GM12878 (cell line): ENCODE results near the gene HMOX1.

Experiments used
- LARP7 ChIP-seq: fragments of 450-650 bp; IDR thresholded peaks from 2 replicates; pipeline ENCODE4 v1.6.1; 2017; ENCODE audit warnings: mild to moderate bottlenecking
- SP1 ChIP-seq: IDR thresholded peaks from one replicate; pipeline ENCODE4 v1.6.1; 2011; ENCODE audit warnings: low read depth, low read length
- STAT1 ChIP-seq: fragments of 450-650 bp; conservative IDR thresholded peaks from 2 replicates; pipeline ENCODE4 v1.6.1; 2014; ENCODE audit warnings: antibody characterized with exemption, mild to moderate bottlenecking
- SUZ12 ChIP-seq: fragments of 200-600 bp; sonication (generic); IDR thresholded peaks from one replicate; pipeline ENCODE4 v1.6.1; 2018; ENCODE audit warnings: antibody characterized with exemption, mild to moderate bottlenecking; ENCODE audit not compliant: unreplicated experiment
- TF ChIP-seq, protein P1 (sequence below): IDR thresholded peaks from 2 replicates; pipeline ENCODE4 v1.6.1; 2011; ENCODE audit warnings: borderline replicate concordance, low read depth, mild to moderate bottlenecking, moderate library complexity, mixed read lengths, low read length; ENCODE audit not compliant: insufficient read depth; ENCODE audit errors: extremely low read length
- TF ChIP-seq, protein P2 (sequence below), 3 experiments: IDR thresholded peaks in 2 of 3; conservative IDR thresholded peaks in 1 of 3; 2 replicates each; pipeline ENCODE4 v1.5.1; 2011; ENCODE audit warnings: low read depth in 3 of 3, low read length in 3 of 3, mild to moderate bottlenecking in 3 of 3, control low read depth in 2 of 3, moderate library complexity in 2 of 3, inconsistent platforms in 1 of 3, mixed read lengths in 1 of 3; ENCODE audit not compliant: control insufficient read depth in 2 of 3, insufficient read depth in 1 of 3; ENCODE audit errors: extremely low read depth in 1 of 3

DNA sequence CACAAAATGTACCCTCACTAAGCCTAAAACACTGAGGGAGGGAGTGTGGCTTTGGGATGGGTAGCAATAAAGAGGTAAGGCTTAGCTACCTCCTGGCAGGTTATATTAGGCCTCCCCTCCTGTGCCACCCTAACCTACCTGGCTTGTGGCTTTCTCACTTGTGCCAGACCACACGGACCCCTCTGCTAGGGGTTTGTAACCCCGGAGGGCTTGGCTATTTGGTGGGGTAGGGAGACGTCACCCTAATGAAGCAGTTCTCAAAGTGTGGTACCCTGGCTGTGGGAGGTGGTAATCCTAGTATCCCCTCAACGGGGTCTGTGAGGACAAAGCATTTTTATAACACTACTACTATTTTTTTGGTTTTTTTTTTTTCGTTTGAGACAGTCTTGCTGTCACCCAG is 10.0 kb downstream of the HMOX1 start:
- TF ChIP-seq STAT1 (no peak), SP1 (no peak), SUZ12 (no peak), LARP7 (no peak)
- TF ChIP-seq, protein P1, sequence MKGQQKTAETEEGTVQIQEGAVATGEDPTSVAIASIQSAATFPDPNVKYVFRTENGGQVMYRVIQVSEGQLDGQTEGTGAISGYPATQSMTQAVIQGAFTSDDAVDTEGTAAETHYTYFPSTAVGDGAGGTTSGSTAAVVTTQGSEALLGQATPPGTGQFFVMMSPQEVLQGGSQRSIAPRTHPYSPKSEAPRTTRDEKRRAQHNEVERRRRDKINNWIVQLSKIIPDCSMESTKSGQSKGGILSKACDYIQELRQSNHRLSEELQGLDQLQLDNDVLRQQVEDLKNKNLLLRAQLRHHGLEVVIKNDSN = no peak
- TF ChIP-seq, protein P2, sequence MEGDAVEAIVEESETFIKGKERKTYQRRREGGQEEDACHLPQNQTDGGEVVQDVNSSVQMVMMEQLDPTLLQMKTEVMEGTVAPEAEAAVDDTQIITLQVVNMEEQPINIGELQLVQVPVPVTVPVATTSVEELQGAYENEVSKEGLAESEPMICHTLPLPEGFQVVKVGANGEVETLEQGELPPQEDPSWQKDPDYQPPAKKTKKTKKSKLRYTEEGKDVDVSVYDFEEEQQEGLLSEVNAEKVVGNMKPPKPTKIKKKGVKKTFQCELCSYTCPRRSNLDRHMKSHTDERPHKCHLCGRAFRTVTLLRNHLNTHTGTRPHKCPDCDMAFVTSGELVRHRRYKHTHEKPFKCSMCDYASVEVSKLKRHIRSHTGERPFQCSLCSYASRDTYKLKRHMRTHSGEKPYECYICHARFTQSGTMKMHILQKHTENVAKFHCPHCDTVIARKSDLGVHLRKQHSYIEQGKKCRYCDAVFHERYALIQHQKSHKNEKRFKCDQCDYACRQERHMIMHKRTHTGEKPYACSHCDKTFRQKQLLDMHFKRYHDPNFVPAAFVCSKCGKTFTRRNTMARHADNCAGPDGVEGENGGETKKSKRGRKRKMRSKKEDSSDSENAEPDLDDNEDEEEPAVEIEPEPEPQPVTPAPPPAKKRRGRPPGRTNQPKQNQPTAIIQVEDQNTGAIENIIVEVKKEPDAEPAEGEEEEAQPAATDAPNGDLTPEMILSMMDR (IDR thresholded peaks at IDR 0.05 in 2 of 3, conservative IDR thresholded peaks at IDR 0.05 in 1 of 3; ENCODE audit: control insufficient read depth in 2 of 3, extremely low read depth in 1 of 3, insufficient read depth in 1 of 3, low read depth in 3 of 3, low read length in 3 of 3) = no peak
